Stimulated activated naive B cell treated with anti-CD40 and anti-IgM and Interleukin-4, amounts not matched to agents 10 μg/mL and 1 μg/mL and 100 μg/mL, for 72 hours (primary cell): ENCODE data around the gene TUBGCP5.
"Not testable (repeated sequence)": the region's sequence is repeated elsewhere in the genome, so short reads cannot be mapped to it uniquely, and the experiment has no call there.

ENCODE experiments used
- ATAC-seq, 2 donors: fragments of 150-1000 bp; cut with Tn5 transposase; replicated peaks; 2 replicates each; pipeline ENCODE4 v1.10.0; 2021; ENCODE audit warnings: moderate library complexity in 1 of 2
- DNase-seq: peaks from one replicate; pipeline ENCODE4 v3.0.0; 2021
- H3K27ac Mint-ChIP-seq: one replicate; pipeline ENCODE4 v1.8.0; 2022; ENCODE audit warnings: mild to moderate bottlenecking, mixed read lengths
- H3K27me3 Mint-ChIP-seq, 2 donors: one replicate each; pipeline ENCODE4 v1.8.0; 2022; ENCODE audit warnings: mixed read lengths in 2 of 2
- H3K36me3 Mint-ChIP-seq, 2 donors: one replicate each; pipeline ENCODE4 v1.8.0; 2022; ENCODE audit warnings: mixed read lengths in 2 of 2, mild to moderate bottlenecking in 1 of 2
- H3K4me1 Mint-ChIP-seq, 2 donors: one replicate each; pipeline ENCODE4 v1.8.0; 2022; ENCODE audit warnings: mixed read lengths in 2 of 2, mild to moderate bottlenecking in 1 of 2
- H3K4me3 Mint-ChIP-seq, 2 donors: one replicate each; pipeline ENCODE4 v1.8.0; 2022; ENCODE audit warnings: mild to moderate bottlenecking in 2 of 2, mixed read lengths in 2 of 2, moderate library complexity in 1 of 2
- H3K9me3 Mint-ChIP-seq, 2 donors: one replicate each; pipeline ENCODE4 v1.8.0; 2022; ENCODE audit warnings: mixed read lengths in 2 of 2, mild to moderate bottlenecking in 1 of 2

Gene TUBGCP5

GRCh38 chr15:23014394-23015000 lies 24.9 kb downstream of the TUBGCP5 start:
- Mint-ChIP-seq H3K4me1 (no peaks in the 10 kb centered on the region), H3K27ac (no peak overlapping the region), H3K9me3 (no peaks in the 10 kb centered on the region), H3K27me3 (no peaks in the 10 kb centered on the region), H3K4me3 (no peak overlapping the region), H3K36me3 (peaks cover 30 to 52% of the 10 kb centered on the region in 2 donors)
- DNase-seq (no peak), ATAC-seq (no peak)

- no peaks in the 10 kb centered on the region for H3K4me1 Mint-ChIP-seq
- no peak overlapping the region for H3K4me3 Mint-ChIP-seq
- peaks cover 30 to 50% of the 10 kb centered on the region in 2 donors for H3K36me3 Mint-ChIP-seq
Measured at GRCh38 chr15:23013681-23014080, 25.7 kb downstream of the TUBGCP5 start.

GRCh38 chr15:23012616-23013015 lies 26.8 kb downstream of the TUBGCP5 start:
- H3K36me3 Mint-ChIP-seq = peaks cover 32 to 51% of the 10 kb centered on the region in 2 donors

More at GRCh38 chr15:23013681-23014080, 25.7 kb downstream of the TUBGCP5 start:
- DNase-seq = no peak
- no peak overlapping the region for H3K27ac Mint-ChIP-seq
- H3K9me3 Mint-ChIP-seq = no peaks in the 10 kb centered on the region
- ATAC-seq = no peak
- H3K27me3 Mint-ChIP-seq = no peaks in the 10 kb centered on the region

DNA sequence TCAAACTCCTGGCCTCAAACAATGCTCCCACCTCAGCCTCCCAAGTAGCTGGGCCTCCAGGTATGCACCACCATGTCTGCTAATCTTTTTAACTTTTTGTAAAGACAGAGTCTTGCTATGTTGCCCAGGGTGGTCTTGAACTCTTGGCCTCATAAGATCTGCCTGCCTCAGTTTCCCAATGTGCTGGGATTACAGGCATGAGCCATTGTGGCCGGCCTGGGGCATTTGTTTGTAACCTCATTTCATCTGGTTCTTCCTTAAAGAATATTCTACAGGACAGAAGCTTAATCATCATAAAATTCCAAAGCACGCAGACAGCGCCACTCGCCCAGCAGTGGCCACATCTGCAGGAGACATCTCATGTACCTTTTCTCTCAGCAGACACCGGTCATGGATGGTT lies 35.6 kb downstream of the TUBGCP5 start:
- H3K27ac Mint-ChIP-seq = no peak overlapping the region
- no peaks in the 10 kb centered on the region for H3K4me1 Mint-ChIP-seq
- no peak for DNase-seq
- no peaks in the 10 kb centered on the region for H3K9me3 Mint-ChIP-seq
- no peak for ATAC-seq
- H3K36me3 Mint-ChIP-seq = peaks cover 36 to 55% of the 10 kb centered on the region in 2 donors
- H3K4me3 Mint-ChIP-seq = no peak overlapping the region
- no peaks in the 10 kb centered on the region for H3K27me3 Mint-ChIP-seq

More at GRCh38 chr15:23012616-23013015, 26.8 kb downstream of the TUBGCP5 start:
- not testable (repeated sequence) for H3K4me3 Mint-ChIP-seq, ATAC-seq, H3K27me3 Mint-ChIP-seq, H3K9me3 Mint-ChIP-seq, H3K4me1 Mint-ChIP-seq, DNase-seq, H3K27ac Mint-ChIP-seq

- peaks cover 41 to 60% of the 10 kb centered on the region in 2 donors for H3K36me3 Mint-ChIP-seq
- H3K27ac Mint-ChIP-seq = no peak overlapping the region
- no peak overlapping the region for H3K4me3 Mint-ChIP-seq
- H3K9me3 Mint-ChIP-seq = no peaks in the 10 kb centered on the region
- no peaks in the 10 kb centered on the region for H3K27me3 Mint-ChIP-seq
- ATAC-seq (no peak), DNase-seq (no peak)
- no peaks in the 10 kb centered on the region for H3K4me1 Mint-ChIP-seq
Measured at GRCh38 chr15:23002920-23003319, 36.4 kb downstream of the TUBGCP5 start.

DNA sequence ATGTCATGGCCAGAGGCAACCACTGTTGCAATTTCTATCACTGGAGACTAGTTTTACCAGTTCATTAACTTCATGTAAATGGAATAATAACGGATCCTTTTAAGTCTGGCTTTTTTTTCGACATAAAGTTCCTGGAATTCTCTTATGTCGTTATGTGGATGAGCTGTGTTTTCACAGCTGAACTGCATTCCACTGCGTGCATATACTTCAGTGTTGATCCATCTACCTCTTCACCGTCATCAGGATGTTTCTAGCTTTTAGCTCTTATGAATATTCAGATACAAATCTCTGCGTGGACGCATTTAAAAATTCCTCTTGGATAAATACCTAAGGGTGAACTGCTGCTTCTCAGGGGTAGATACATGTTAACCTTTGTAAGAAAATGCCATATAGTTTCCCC lies 43.6 kb downstream of the TUBGCP5 start:
- no peaks in the 10 kb centered on the region for H3K4me1 Mint-ChIP-seq
- H3K27me3 Mint-ChIP-seq = no peaks in the 10 kb centered on the region
- H3K36me3 Mint-ChIP-seq = peaks cover 52 to 57% of the 10 kb centered on the region in 2 donors
- no peak for ATAC-seq
- no peak for DNase-seq
- peaks cover 0 to 2% of the 10 kb centered on the region in 2 donors for H3K9me3 Mint-ChIP-seq
- no peak overlapping the region for H3K27ac Mint-ChIP-seq
- no peak overlapping the region for H3K4me3 Mint-ChIP-seq

DNA sequence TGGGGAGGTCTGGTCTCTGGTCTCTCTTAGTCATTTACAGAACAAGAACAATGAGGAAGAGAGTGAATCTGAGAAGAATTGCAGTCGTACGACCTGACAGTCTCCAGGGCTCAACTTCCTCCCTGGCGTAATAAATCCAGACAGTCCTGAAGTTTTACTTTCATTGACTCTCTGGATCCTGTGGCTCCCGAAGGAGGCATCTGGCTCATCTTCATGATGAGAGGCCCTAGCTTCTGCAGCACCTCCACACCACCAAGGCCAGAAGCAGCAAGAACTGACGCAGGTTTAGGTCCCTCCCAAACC lies 47.4 kb downstream of the TUBGCP5 start:
- Mint-ChIP-seq H3K9me3 (peaks cover 0 to 2% of the 10 kb centered on the region in 2 donors), H3K36me3 (peaks cover 33 to 41% of the 10 kb centered on the region in 2 donors), H3K27ac (no peak overlapping the region)

GRCh38 chr15:22989576-22990477 lies 49.5 kb downstream of the TUBGCP5 start:
- DNase-seq = no peak
- H3K27ac Mint-ChIP-seq = no peak overlapping the region

More for the DNA sequence above, 47.4 kb downstream of the TUBGCP5 start:
- Mint-ChIP-seq H3K4me3 (no peak overlapping the region), H3K27me3 (no peaks in the 10 kb centered on the region), H3K4me1 (no peaks in the 10 kb centered on the region)
- no peak for DNase-seq
- no peak for ATAC-seq

DNA sequence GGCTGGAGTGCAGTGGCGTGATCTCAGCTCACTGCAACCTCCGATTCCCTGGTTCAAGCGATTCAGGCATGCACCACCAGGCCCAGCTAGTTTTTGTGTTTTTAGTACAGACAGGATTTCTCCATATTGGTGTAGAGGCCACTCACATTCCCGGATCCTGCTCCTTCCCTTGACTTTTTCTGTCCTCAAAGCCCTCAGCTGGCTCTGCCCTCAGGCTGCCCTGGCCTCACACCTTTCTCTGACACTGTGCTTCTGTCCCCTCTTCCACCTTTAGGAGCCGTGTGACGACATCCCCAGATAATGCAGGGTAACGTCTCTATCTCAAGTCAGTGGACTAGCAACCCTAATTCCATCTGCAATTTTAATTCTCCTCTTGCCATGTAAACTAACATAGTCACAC lies 50.6 kb downstream of the TUBGCP5 start:
- Mint-ChIP-seq H3K4me1 (no peaks in the 10 kb centered on the region), H3K4me3 (no peak overlapping the region), H3K27me3 (no peaks in the 10 kb centered on the region), H3K36me3 (peaks cover 11 to 16% of the 10 kb centered on the region in 2 donors), H3K9me3 (peaks cover 0 to 2% of the 10 kb centered on the region in 2 donors), H3K27ac (no peak overlapping the region)
- ATAC-seq (no peak), DNase-seq (no peak)

More at GRCh38 chr15:22989576-22990477, 49.5 kb downstream of the TUBGCP5 start:
- Mint-ChIP-seq H3K4me1 (no peaks in the 10 kb centered on the region), H3K36me3 (peaks cover 19 to 25% of the 10 kb centered on the region in 2 donors), H3K27me3 (no peaks in the 10 kb centered on the region), H3K4me3 (no peak overlapping the region), H3K9me3 (peaks cover 0 to 2% of the 10 kb centered on the region in 2 donors)
- no peak for ATAC-seq

- Mint-ChIP-seq H3K4me1 (peaks cover 12 to 15% of the 10 kb centered on the region in 2 donors), H3K27me3 (peaks cover 12 to 21% of the 10 kb centered on the region in 2 donors)
- H3K4me3 Mint-ChIP-seq, ATAC-seq, H3K36me3 Mint-ChIP-seq, H3K27ac Mint-ChIP-seq, DNase-seq, H3K9me3 Mint-ChIP-seq: not testable (repeated sequence)
Measured at GRCh38 chr15:22981931-22982330, 57.4 kb downstream of the TUBGCP5 start.

DNA sequence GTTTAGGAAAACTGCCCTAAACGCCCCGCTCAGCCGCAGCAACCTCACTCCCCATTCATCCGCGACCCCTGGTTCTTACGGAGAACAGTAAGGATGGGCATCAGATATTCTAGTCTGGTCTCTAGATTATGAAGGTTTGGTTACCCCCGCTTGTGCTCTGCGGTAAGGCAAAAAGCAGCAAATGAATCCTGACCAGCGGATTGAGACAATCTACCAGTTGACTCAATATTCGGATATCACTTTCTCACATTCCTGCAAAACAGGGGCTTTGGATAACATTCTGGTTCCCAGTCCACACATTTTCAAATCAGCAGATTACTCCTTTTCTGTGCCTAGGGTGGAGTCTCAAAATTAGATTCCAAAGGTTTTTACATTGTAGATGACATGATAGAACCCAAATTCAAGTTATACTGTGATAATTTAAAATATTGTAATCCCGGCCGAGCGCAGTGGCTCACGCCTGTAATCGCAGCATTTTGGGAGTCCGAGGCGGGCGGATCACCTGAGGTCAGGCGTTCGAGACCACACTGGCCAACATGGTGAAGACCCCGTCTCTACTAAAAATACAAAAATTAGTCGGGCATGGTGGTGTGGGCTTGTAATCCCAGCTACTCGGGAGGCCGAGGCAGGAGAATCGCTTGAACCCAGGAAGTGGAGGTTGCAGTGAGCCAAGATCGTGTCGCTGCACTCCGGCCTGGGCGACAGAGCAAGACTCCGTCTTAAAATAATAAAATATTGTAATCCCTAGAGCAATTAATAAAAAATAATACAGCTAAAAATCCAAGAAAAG lies 58.1 kb downstream of the TUBGCP5 start:
- no peaks in the 10 kb centered on the region for H3K9me3 Mint-ChIP-seq
- H3K4me3 Mint-ChIP-seq = peak overlapping the region; percentile 62 to 77
- H3K4me1 Mint-ChIP-seq = peaks cover 12 to 15% of the 10 kb centered on the region in 2 donors
- H3K36me3 Mint-ChIP-seq = no peaks in the 10 kb centered on the region
- ATAC-seq = no peak
- DNase-seq = no peak
- H3K27ac Mint-ChIP-seq = no peak overlapping the region
- H3K27me3 Mint-ChIP-seq = peaks cover 12 to 21% of the 10 kb centered on the region in 2 donors

DNA sequence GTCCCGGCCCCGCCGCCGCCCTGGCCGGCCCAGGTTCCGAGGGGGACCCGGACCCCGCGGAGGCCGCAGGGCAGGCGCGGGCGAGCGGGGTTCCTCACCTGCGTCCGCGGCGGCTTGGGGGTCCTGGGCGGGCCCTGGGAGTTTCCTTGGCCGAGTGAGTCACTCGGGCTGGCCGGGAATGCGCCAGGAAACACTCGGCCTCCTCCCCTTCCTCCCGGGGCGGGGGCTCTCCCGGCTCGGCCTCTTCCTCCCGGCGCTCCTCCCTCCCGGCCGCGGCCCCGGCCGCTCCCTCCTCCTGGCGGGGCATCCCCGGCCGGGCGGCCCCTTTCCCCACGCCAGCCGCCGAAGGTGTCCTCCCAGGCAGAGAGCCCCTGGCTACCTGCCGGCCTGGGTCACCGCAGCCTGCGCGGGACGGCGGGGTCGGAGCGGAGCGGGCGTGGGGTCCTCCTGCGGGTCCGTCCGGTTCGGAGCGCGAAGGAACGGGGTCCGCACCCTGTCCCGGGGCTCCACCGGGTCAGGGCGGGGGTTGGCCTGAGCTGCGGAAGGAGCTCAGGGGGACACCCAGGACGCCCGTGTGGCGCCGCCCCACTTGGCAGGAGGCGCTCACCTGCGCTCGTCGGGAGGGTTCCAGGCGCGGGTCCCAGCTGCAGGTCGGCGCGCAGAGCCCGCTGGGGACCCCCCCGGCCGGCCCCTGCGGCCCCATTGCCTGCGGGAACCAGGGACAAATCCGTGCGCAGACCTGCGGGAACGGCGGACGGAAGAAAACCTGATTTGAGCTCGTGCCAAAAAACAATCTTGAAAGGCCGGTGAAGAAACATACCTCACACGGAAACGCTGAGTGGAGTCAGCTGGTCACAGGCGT lies 58.9 kb downstream of the TUBGCP5 start, which contains the start of gene CYFIP1:
Gene CYFIP1, minus strand, starts transcription at position 180 of the 862 bp plus-strand sequence. CDS start 33,083 bp downstream, outside the sequence.
- Mint-ChIP-seq H3K36me3 (no peaks in the 10 kb centered on the region), H3K9me3 (no peaks in the 10 kb centered on the region), H3K27ac (peak within 1 kb of the TSS; percentile 82), H3K27me3 (peaks cover 12 to 21% of the 10 kb centered on the region in 2 donors), H3K4me1 (peaks cover 12 to 15% of the 10 kb centered on the region in 2 donors), H3K4me3 (peak within 1 kb of the TSS; percentile 85 to 87)
- DNase-seq (peak; percentile 20), ATAC-seq (peak; percentile 56 to 59)
